Upper lobe of left lung (tissue), 6 donors: ENCODE results near the gene DSTN. TPM values are rescaled to one million over a fixed set of nuclear protein-coding genes. Genes with fewer than 3 reads are reported as not detected.
A peak's percentile ranks its signal among the peaks of the same experiment; 100 is the strongest.

Experiments
- ATAC-seq, 2 donors: fragments of 200-7000 bp; cut with Tn5 transposase; one replicate each; pipeline ENCODE4 v1.9.1; 2022; ENCODE audit warnings: mild to moderate bottlenecking in 2 of 2, moderate library complexity in 2 of 2; ENCODE audit not compliant: low FRiP score in 2 of 2
- DNase-seq, 2 donors: peaks; one replicate each; pipeline ENCODE4 v3.0.0-alpha.2; 2019 to 2020
- H3K27ac ChIP-seq, 4 donors: fragments of 200-600 bp; sonication (generic); one replicate each; pipeline ENCODE4 v1.5.1; 2016 to 2019
- H3K27me3 ChIP-seq, 4 donors: fragments of 200-600 bp; sonication (generic); one replicate each; pipeline ENCODE4 v1.5.1; 2017 to 2019
- H3K36me3 ChIP-seq, 4 donors: fragments of 200-600 bp; sonication (generic); one replicate each; pipeline ENCODE4 v1.5.1; 2016 to 2019
- H3K4me1 ChIP-seq, 4 donors: fragments of 200-600 bp; sonication (generic); one replicate each; pipeline ENCODE4 v1.5.1; 2018 to 2019
- H3K4me3 ChIP-seq, 4 donors: fragments of 200-600 bp; sonication (generic); one replicate each; pipeline ENCODE4 v1.5.1; 2017 to 2019; ENCODE audit warnings: mild to moderate bottlenecking in 2 of 4, moderate library complexity in 1 of 4
- H3K9me3 ChIP-seq, 4 donors: fragments of 200-600 bp; sonication (generic); one replicate each; pipeline ENCODE4 v1.5.1; 2018 to 2019
- EP300 ChIP-seq, 4 donors: sonication (generic); formaldehyde crosslinking; IDR thresholded peaks; one replicate each; pipeline ENCODE4 v1.5.1; 2017; ENCODE audit warnings: antibody characterized with exemption in 4 of 4, control low read depth in 2 of 4
- POLR2A ChIP-seq, 4 donors: fragments of 450-650 bp; IDR thresholded peaks; one replicate each; pipeline ENCODE4 v1.5.1; 2016 to 2017; ENCODE audit warnings: antibody characterized with exemption in 4 of 4, mild to moderate bottlenecking in 2 of 4
- POLR2AphosphoS5 ChIP-seq, 2 donors: sonication (generic); formaldehyde crosslinking; IDR thresholded peaks; one replicate each; pipeline ENCODE4 v1.5.1; 2017; ENCODE audit warnings: antibody characterized with exemption in 2 of 2
- WGBS, 2 donors: methylation state at CpG; one replicate each; pipeline ENCODE4 v1.1.5; 2017 to 2018; 5-methylcytosine and 5-hydroxymethylcytosine counted together
- total RNA-seq, 6 donors: library from RNA; depleted of rRNA in 4 of 6; stranded (reverse); fragments of >200 nt in 4 of 6; gene quantifications; one replicate each; pipeline versions ENCODE4 v1.1.0 to v1.2.1, GENCODE V29; 2016 to 2021
- TF ChIP-seq, protein P1 (sequence below), 6 experiments: fragments of 450-650 bp in 4 of 6; fragments of 200-600 bp in 2 of 6; sonication (generic) in 2 of 6; IDR thresholded peaks; one replicate each; pipeline ENCODE4 v1.5.1; 2016 to 2019; ENCODE audit warnings: antibody characterized with exemption in 6 of 6
- donor health status: DM: no; HTN: no; CAD: no; lungs with moderate emphysema.
- donor health status: DM: no; HTN: yes; CAD: no; lungs with severe emphysema.

The DSTN gene
- total RNA-seq, 6 donors from 2014 or later, result 235 to 735 (median 513) TPM

DNA sequence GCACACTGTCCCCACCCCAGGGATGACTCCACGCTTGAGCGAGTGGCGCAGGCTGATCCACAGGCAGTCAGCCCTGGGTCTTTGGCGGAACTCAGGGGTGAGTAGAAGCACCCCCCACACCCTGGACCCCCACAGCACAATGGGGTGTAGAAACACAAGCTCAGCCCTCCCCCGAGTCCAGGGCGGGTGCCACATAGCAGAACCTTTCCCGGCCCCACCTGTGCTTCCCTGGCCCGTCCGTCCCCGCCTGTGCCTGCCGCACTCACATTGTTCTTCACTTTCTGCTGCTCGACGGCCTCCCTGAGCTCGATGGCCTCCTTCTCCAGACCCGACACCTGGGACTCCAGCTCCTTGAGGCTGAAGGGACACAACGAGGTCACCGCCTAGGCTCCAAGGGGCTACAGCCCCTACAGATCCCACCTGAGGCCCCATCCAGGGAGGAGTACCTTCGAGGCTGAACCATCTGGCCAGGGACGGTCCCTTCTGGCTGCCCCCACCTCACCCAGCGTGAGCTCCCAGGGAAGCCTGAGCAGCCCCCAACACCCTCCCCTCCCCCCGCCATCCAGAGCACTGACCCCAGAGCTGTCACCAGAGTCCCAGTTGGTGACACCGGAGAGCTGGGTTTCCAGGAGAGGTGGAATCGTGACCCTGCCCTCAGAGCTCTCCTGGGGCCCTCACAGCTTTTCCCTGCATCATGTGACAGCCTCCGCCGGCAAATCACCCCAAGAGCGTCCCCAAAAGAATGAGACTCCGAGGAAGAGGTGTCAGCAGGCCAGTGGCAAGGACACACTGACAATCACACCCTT is 55.6 kb downstream of the DSTN start:
- no peaks in the 10 kb centered on the region for H3K27me3 ChIP-seq
- TF ChIP-seq EP300 (IDR thresholded peaks at IDR 0.05) (no peak), POLR2A (IDR thresholded peaks at IDR 0.05) (no peak)
- TF ChIP-seq, protein P1, sequence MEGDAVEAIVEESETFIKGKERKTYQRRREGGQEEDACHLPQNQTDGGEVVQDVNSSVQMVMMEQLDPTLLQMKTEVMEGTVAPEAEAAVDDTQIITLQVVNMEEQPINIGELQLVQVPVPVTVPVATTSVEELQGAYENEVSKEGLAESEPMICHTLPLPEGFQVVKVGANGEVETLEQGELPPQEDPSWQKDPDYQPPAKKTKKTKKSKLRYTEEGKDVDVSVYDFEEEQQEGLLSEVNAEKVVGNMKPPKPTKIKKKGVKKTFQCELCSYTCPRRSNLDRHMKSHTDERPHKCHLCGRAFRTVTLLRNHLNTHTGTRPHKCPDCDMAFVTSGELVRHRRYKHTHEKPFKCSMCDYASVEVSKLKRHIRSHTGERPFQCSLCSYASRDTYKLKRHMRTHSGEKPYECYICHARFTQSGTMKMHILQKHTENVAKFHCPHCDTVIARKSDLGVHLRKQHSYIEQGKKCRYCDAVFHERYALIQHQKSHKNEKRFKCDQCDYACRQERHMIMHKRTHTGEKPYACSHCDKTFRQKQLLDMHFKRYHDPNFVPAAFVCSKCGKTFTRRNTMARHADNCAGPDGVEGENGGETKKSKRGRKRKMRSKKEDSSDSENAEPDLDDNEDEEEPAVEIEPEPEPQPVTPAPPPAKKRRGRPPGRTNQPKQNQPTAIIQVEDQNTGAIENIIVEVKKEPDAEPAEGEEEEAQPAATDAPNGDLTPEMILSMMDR (IDR thresholded peaks at IDR 0.05), result no peak
- H3K4me1 ChIP-seq, result no peaks in the 10 kb centered on the region
- 97% methylated on average over 18 to 22 of the region's 27 CpGs for WGBS, 2 donors
- peaks cover 35 to 100% (median 97%) of the 10 kb centered on the region in 4 donors for H3K36me3 ChIP-seq
- DNase-seq, result peak in 1 of 2 donors; percentile 59
- ATAC-seq, result no peak
- H3K4me3 ChIP-seq, result no peak overlapping the region
- H3K9me3 ChIP-seq, result no peaks in the 10 kb centered on the region
- no peak overlapping the region for H3K27ac ChIP-seq

DNA sequence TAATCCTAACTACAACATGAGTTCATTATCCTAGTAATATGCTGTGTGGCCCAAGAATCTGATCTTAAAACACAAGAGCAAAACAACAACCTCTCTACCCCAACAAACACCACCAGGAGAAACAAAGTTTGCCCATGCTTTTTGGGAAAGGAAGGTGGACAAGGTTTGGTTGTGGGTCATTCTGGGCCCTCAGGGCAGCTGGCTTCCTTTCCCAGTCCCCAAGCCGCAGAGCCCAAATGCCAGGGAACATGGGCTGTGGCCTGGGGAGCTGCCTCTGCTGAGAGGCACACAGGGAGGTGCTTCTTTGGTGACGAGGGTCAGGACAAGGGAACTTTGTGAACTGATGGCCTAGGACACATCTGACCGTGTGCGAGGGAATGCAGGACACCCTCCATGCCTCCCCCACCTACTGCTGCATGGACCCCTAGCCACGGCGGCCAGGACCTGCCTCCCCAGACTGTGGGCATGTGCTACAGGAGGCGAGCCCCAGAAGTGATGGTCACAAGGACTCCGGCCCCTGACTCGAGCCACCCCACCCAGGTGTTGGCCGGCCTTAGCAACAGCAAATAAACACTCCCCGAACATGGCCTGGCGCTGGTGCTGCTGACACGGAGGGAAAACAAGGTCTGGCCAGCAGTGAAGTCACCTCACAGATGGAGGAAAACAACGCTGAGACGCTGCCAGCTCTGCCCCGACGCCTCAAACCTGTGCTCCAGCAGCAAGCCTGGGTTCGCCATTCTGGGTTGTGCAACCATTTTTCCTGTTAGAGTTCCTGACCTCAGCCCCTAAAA is 56.5 kb downstream of the DSTN start:
- TF ChIP-seq EP300 (IDR thresholded peaks at IDR 0.05) (no peak), POLR2A (IDR thresholded peaks at IDR 0.05) (no peak), POLR2AphosphoS5 (IDR thresholded peaks at IDR 0.05) (no peak)
- TF ChIP-seq, protein P1 (IDR thresholded peaks at IDR 0.05), result no peak
- Histone ChIP-seq H3K36me3 (peaks cover 27 to 100% (median 97%) of the 10 kb centered on the region in 4 donors), H3K4me3 (no peak overlapping the region), H3K27ac (peak overlapping the region in 1 of 4 donors; percentile 35), H3K9me3 (no peaks in the 10 kb centered on the region), H3K27me3 (no peaks in the 10 kb centered on the region), H3K4me1 (no peaks in the 10 kb centered on the region)
- 78 to 85% methylated on average over 12 to 18 of the region's 18 CpGs for WGBS, 2 donors
- ATAC-seq (peak in 1 of 2 donors; percentile 63), DNase-seq (no peak)

DNA sequence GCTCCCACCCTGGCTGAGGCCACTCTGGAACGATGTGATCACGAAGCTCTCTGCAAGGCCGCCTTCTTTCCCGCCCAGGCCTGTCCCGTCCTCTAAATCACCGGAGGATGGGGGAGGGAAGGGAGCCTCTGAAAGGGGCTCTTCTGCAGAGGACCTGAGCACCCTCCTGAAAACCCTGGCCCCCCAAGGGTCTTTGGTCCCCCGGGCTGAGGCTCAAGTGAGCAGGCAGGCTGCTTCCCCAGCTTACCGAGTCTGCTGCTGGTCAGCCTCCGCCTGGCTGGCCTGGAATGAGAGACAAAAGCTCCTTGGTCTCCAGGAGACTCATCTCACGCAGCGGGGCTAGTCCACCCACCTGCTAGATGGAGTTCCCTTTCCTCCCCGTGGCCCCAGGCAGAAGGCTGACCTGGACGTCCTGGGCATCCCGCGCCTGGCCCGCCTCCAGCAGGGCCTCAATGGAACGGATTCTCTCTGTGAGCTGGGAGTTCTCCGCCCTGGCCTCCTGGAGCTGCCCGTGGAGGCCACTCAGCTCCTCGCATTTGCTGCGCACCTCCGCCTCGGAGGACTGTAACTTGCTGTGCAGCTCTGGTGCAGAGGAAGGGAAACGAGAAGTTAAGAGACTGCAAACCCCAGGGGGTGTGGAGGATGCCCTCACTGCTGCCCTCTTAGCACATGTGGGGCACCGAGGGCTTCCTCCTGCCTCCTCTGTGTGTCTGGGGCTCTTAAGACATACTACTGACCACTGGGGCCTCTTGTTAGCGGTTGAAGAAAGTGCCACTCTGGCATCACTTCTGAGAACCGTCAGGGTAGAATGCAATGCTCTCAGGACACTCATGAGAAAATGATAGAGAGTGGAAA is 57.5 kb downstream of the DSTN start:
- Histone ChIP-seq H3K27me3 (no peaks in the 10 kb centered on the region), H3K27ac (no peak overlapping the region), H3K36me3 (peaks cover 19 to 100% (median 96%) of the 10 kb centered on the region in 4 donors), H3K4me3 (no peak overlapping the region), H3K9me3 (no peaks in the 10 kb centered on the region), H3K4me1 (no peaks in the 10 kb centered on the region)
- TF ChIP-seq, protein P1 (IDR thresholded peaks at IDR 0.05), result no peak
- TF ChIP-seq POLR2A (IDR thresholded peaks at IDR 0.05) (no peak), EP300 (IDR thresholded peaks at IDR 0.05) (no peak), POLR2AphosphoS5 (IDR thresholded peaks at IDR 0.05) (no peak)
- WGBS, 2 donors, result 81 to 86% methylated on average over 14 to 25 of the region's 27 CpGs
- peak in 1 of 2 donors; percentile 75 for DNase-seq
- no peak for ATAC-seq

DNA sequence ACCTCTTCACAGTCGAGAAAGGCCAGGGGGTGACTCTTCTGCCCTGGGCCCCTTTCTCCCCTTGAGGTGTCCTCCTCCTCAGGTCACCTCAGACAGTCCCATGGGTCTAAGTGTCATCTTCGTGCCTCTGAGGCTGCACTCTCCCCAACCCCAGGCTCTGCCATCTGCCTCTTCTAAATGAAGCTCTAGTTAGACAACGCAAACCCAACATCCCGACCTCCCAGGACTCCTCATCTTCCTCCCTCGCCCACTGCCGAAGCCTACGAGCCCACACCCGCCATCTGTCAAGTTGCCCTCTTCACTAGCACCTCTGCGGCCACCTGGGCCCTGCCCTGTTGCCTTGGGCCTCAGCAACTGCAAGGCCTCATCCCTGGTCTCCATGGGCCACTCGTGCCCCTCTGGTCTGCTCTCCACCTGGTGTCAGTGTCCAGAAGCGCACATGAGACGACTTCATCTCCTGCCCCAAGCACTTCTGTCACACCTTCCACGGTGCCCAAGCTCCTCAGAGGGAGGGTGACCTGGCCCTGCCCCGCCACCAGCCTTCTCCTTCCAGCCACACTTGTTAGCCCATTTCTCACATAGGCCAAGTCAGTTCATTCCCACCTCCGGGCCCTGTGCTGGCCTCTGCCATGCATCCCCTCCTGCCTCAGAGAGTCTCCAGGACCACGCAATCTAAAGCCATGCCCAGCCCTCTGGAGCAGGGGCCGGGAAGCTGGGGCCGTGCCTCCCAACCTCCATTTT is 58.4 kb downstream of the DSTN start:
- H3K27me3 ChIP-seq, result no peaks in the 10 kb centered on the region
- 92 to 95% methylated on average over 18 of the region's 18 CpGs for WGBS, 2 donors
- DNase-seq (no peak), ATAC-seq (no peak)
- H3K27ac ChIP-seq, result no peak overlapping the region
- no peaks in the 10 kb centered on the region for H3K4me1 ChIP-seq
- peaks cover 17 to 100% (median 95%) of the 10 kb centered on the region in 4 donors for H3K36me3 ChIP-seq
- H3K9me3 ChIP-seq, result no peaks in the 10 kb centered on the region
- no peak overlapping the region for H3K4me3 ChIP-seq
- no peak for TF ChIP-seq POLR2AphosphoS5 (IDR thresholded peaks at IDR 0.05)
- TF ChIP-seq, protein P1 (IDR thresholded peaks at IDR 0.05), result no peak
- no peak for TF ChIP-seq EP300 (IDR thresholded peaks at IDR 0.05)
- TF ChIP-seq POLR2A (IDR thresholded peaks at IDR 0.05), result no peak
